Activated naive CD4-positive, alpha-beta T cell treated with anti-CD3 and anti-CD28 coated beads for 36 hours (primary cell): Measurements from ENCODE around the gene PFDN4. TPM values are rescaled to one million over a fixed set of nuclear protein-coding genes. Genes with fewer than 3 reads are reported as not detected.

Experiments
- CTCF ChIA-PET: fragments of 350-600 bp; sonication (Branson Sonifier 250); formaldehyde crosslinking; loops from one replicate; lab custom pipeline; 2021; ENCODE audit warnings: antibody characterized with exemption; lab: Charles Lee
- DNase-seq: peaks from one replicate; pipeline ENCODE4 v3.0.0-alpha.2; 2020
- H3K27ac Mint-ChIP-seq: one replicate; pipeline ENCODE4 v1.8.0; 2021; ENCODE audit warnings: mild to moderate bottlenecking, mixed read lengths
- H3K27me3 Mint-ChIP-seq: one replicate; pipeline ENCODE4 v1.8.0; 2021; ENCODE audit warnings: low read depth, mixed read lengths
- H3K36me3 Mint-ChIP-seq: one replicate; pipeline ENCODE4 v1.8.0; 2021; ENCODE audit warnings: low read depth, mixed read lengths
- H3K4me1 Mint-ChIP-seq: one replicate; pipeline ENCODE4 v1.8.0; 2021; ENCODE audit warnings: low read depth, mixed read lengths
- H3K4me3 Mint-ChIP-seq: one replicate; pipeline ENCODE4 v1.8.0; 2021; ENCODE audit warnings: mild to moderate bottlenecking, moderate library complexity, mixed read lengths
- H3K9me3 Mint-ChIP-seq: one replicate; pipeline ENCODE4 v1.8.0; 2021; ENCODE audit warnings: mixed read lengths
- intact Hi-C: fragments of 100-400 bp; cut with micrococcal nuclease; formaldehyde crosslinking; loops from one replicate; pipeline ENCODE4 v1.15.1; 2023
- total RNA-seq, 2 experiments: library from RNA; stranded (reverse); gene quantifications; one replicate each; pipeline ENCODE4 v1.2.3, GENCODE V29; 2021

PFDN4 gene
- total RNA-seq, 2 experiments from 2014 or later, result 48.8 to 53.3 TPM

DNA sequence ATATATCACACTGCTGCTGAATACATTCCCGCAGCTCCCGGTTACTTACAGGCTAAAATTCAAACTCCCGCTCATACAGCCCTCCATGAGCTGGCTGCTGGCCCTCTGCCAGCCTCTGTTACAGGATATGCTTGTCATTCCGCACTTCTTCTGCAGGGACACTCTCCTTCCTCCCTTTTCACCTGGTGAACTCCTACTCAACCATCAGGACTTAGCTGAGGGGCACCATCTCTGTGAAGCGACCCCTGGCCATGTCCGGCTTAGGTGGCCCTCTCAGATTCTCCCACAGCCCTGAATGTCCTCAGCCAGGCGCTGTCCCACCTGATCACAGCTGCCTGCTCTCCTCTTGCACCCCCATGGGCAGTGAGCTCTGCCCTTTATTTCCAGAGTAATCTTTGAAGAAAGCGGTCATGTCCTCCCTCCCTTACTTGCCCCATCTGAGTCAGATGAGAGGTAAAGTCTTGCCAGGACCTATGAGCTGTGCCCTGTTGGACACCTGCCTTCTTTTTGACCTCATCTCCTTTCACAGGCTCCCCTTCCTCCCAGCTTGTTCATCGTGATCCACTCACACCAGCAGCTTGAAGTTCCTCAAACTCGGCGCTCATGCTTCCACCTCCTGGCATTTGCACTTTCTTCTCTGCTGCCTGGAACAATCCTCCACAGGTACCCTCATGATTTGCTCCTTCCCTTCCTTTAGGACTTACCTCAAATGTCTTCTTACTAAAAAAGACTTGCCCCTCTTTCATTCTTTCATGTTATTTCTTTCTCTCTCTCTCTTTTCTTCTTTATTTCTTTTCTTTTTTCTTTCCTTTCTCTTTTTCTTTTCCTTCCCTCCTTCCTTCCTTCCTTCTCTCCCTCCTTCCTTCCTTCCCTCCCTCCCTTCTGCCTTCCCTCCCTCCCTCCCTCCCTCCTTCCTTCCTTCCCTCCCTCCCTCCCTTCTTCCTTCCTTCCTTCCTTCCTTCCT lies 39.7 kb upstream of the PFDN4 start:
- Mint-ChIP-seq H3K36me3 (no peaks in the 10 kb centered on the region), H3K4me1 (peaks cover 7% of the 10 kb centered on the region), H3K9me3 (no peaks in the 10 kb centered on the region), H3K27ac (no peak overlapping the region), H3K27me3 (peaks cover 62% of the 10 kb centered on the region), H3K4me3 (no peak overlapping the region)
- DNase-seq, result no peak
- intact Hi-C loops, result no loop called here
- CTCF ChIA-PET, result no interaction called here

GRCh38 chr20:54168961-54169862 lies 38.7 kb upstream of the PFDN4 start:
- intact Hi-C loops, result no loop called here
- H3K4me1 Mint-ChIP-seq, result peaks cover 13% of the 10 kb centered on the region
- no peak for DNase-seq
- no peaks in the 10 kb centered on the region for H3K36me3 Mint-ChIP-seq
- CTCF ChIA-PET, result interaction anchor here (0.6 kb wide), 1 partner anchor 389 kb away, joined by 3 read pairs; no protein-coding TSS in a partner anchor
- H3K4me3 Mint-ChIP-seq, result no peak overlapping the region
- no peak overlapping the region for H3K27ac Mint-ChIP-seq
- H3K27me3 Mint-ChIP-seq, result peaks cover 62% of the 10 kb centered on the region
- H3K9me3 Mint-ChIP-seq, result no peaks in the 10 kb centered on the region

GRCh38 chr20:54170026-54170471 lies 37.8 kb upstream of the PFDN4 start:
- Mint-ChIP-seq H3K4me1 (peaks cover 21% of the 10 kb centered on the region), H3K4me3 (no peak overlapping the region), H3K36me3 (no peaks in the 10 kb centered on the region), H3K27ac (no peak overlapping the region), H3K9me3 (no peaks in the 10 kb centered on the region), H3K27me3 (peaks cover 71% of the 10 kb centered on the region)
- intact Hi-C loops, result no loop called here
- CTCF ChIA-PET, result interaction anchor here (0.6 kb wide), 1 partner anchor 388 kb away, joined by 3 read pairs; no protein-coding TSS in a partner anchor
- DNase-seq, result no peak

- Mint-ChIP-seq H3K36me3 (no peaks in the 10 kb centered on the region), H3K4me1 (peaks cover 21% of the 10 kb centered on the region), H3K27ac (no peak overlapping the region), H3K9me3 (no peaks in the 10 kb centered on the region), H3K4me3 (no peak overlapping the region), H3K27me3 (peaks cover 75% of the 10 kb centered on the region)
- DNase-seq, result no peak
- intact Hi-C loops, result no loop called here
- CTCF ChIA-PET, result no interaction called here
Measured at GRCh38 chr20:54170963-54171362, 36.9 kb upstream of the PFDN4 start.

- Mint-ChIP-seq H3K9me3 (no peaks in the 10 kb centered on the region), H3K4me1 (peaks cover 21% of the 10 kb centered on the region), H3K4me3 (no peak overlapping the region), H3K36me3 (no peaks in the 10 kb centered on the region), H3K27me3 (peaks cover 78% of the 10 kb centered on the region), H3K27ac (no peak overlapping the region)
- no peak for DNase-seq
- CTCF ChIA-PET, result no interaction called here
- intact Hi-C loops, result no loop called here
Measured at GRCh38 chr20:54172532-54172855, 35.4 kb upstream of the PFDN4 start.

- DNase-seq, result no peak
- Mint-ChIP-seq H3K27ac (no peak overlapping the region), H3K36me3 (no peaks in the 10 kb centered on the region), H3K4me3 (peak overlapping the region; percentile 38), H3K9me3 (no peaks in the 10 kb centered on the region), H3K4me1 (peaks cover 21% of the 10 kb centered on the region), H3K27me3 (peaks cover 76% of the 10 kb centered on the region)
- intact Hi-C loops, result no loop called here
- CTCF ChIA-PET, result no interaction called here
Measured at GRCh38 chr20:54172856-54173652, 34.8 kb upstream of the PFDN4 start.

DNA sequence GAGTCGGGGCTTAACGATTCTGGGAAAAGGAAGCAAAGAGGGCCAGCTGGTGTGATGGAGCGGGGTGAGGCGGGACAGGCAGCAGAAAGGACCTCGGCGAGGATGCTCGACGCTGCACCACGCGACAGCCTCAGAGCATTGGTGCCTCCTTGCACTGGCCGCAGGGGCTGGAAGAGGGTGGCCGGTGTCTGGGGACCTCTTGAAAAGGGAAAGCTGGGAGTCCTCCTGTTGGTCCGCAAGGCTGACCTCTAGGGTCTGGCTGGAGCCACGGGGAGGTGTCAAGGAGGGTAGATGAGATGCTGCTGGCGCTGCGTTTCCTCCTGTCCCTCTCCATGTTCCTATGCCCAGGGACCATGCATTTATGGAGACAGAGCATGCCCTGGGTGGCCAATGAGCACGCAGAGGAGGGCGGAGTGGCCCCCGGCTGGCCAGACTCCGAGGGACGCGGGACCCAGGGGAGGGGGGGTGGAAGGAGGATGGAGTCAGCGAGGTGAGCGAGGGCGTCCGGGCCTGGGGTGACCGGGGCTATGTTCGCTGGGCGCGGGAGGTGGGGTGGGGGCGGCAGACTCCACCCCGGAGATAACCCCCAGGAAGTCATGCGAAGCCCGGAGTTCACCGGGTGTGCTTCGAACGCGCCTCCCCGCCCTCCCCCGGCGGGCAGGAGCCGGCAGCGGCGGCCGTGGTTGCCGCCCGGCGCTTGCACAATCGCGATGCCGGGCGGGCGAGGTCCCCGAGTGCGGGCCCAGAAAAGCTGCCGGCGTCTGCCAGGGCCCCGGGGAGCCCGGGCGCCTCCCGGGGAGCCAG lies 34.0 kb upstream of the PFDN4 start, which contains the start of gene CYP24A1:
Gene CYP24A1 (minus strand): TSS at position 334 of the 804 bp plus-strand sequence. CDS start 407 bp downstream, outside the sequence.
- Mint-ChIP-seq H3K36me3 (no peaks in the 10 kb centered on the region), H3K27ac (no peak within 1 kb of the TSS), H3K4me1 (peaks cover 21% of the 10 kb centered on the region), H3K27me3 (peaks cover 74% of the 10 kb centered on the region), H3K9me3 (no peaks in the 10 kb centered on the region), H3K4me3 (peak within 1 kb of the TSS; percentile 38)
- CTCF ChIA-PET, result no interaction called here
- intact Hi-C loops, result no loop called here
- no peak for DNase-seq

DNA sequence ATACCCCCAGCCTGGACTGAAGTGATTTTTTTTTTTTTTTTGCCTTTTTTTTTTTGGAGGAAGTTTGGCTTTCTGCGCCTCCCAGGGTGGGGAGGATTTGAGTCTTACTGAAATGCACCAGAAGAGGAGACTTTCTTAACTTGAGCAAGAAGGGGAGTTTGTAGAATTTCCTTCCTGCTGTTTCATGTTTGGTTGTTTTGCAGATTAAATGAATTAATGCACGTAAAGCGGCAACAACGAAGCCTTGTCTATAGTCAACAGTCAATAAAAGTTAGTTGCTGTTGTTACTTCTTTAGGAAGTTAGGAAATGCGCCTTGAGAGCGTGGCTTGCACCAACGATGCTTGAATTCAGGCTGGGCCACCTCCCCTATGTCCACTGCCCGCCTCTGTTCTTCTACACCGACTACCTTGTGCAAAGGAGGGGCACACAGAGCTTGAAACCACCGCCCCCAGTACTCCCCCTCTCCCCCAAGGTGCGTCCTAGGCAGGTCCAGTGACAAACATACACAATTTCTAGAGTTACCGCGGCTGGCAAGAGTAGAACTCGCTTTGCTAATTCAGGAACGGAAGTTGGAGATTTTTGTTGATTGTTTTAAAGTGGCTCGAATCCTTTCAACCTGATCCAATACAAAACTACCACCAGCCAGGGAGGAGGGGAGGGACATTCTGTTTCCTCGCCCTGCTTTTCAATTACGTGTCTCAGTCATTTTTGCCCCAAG lies 33.3 kb upstream of the PFDN4 start:
- CTCF ChIA-PET, result interaction anchor here (1.2 kb wide), 1 partner anchor 16 kb away, joined by 3 read pairs; no protein-coding TSS in a partner anchor
- Mint-ChIP-seq H3K4me3 (peak overlapping the region; percentile 5), H3K4me1 (peaks cover 21% of the 10 kb centered on the region), H3K36me3 (no peaks in the 10 kb centered on the region), H3K27me3 (peaks cover 67% of the 10 kb centered on the region), H3K27ac (no peak overlapping the region), H3K9me3 (no peaks in the 10 kb centered on the region)
- intact Hi-C loops, result no loop called here
- no peak for DNase-seq

GRCh38 chr20:54176610-54177009 lies 31.3 kb upstream of the PFDN4 start:
- DNase-seq, result no peak
- Mint-ChIP-seq H3K4me1 (peaks cover 23% of the 10 kb centered on the region), H3K9me3 (no peaks in the 10 kb centered on the region), H3K4me3 (no peak overlapping the region), H3K27ac (no peak overlapping the region), H3K36me3 (no peaks in the 10 kb centered on the region), H3K27me3 (peaks cover 59% of the 10 kb centered on the region)
- intact Hi-C loops, result no loop called here
- CTCF ChIA-PET, result interaction anchor here (0.8 kb wide), 1 partner anchor 44 kb away, joined by 3 read pairs; no protein-coding TSS in a partner anchor

- Mint-ChIP-seq H3K36me3 (no peaks in the 10 kb centered on the region), H3K4me3 (no peak overlapping the region), H3K4me1 (peaks cover 23% of the 10 kb centered on the region), H3K27ac (no peak overlapping the region), H3K9me3 (no peaks in the 10 kb centered on the region), H3K27me3 (peaks cover 53% of the 10 kb centered on the region)
- intact Hi-C loops, result no loop called here
- CTCF ChIA-PET, result interaction anchor here (0.7 to 0.8 kb wide), 2 partner anchors 45 to 57 kb away, joined by 3 read pairs; no protein-coding TSS in a partner anchor
- no peak for DNase-seq
Measured at GRCh38 chr20:54177378-54177777, 30.5 kb upstream of the PFDN4 start.
